ENCODE data around the gene NIPSNAP3A.

NIPSNAP3A gene

GRCh38 chr9:104808035-104808614 is 60.6 kb downstream of the NIPSNAP3A start:
- no peak for DNase-seq (ENCODE audit: low read depth in 2 of 2)
